Activated CD8-positive, alpha-beta memory T cell treated with anti-CD3 and anti-CD28 coated beads, Interleukin-2, amount 50 U/mL, for 24 hours (primary cell): Measurements from ENCODE around the gene TTLL3.
A peak's percentile ranks its signal among the peaks of the same experiment; 100 is the strongest.

Experiments used
- DNase-seq: peaks from one replicate; pipeline ENCODE4 v3.0.0-alpha.2; 2020; ENCODE audit errors: extremely low read depth

Gene TTLL3

GRCh38 chr3:9780910-9781309 is 29.2 kb upstream of the TTLL3 start:
- DNase-seq: no peak

GRCh38 chr3:9781551-9781950 is 28.5 kb upstream of the TTLL3 start:
- no peak for DNase-seq

GRCh38 chr3:9781978-9782603 is 28.0 kb upstream of the TTLL3 start:
- no peak for DNase-seq

- no peak for DNase-seq
These were observed 27.3 kb upstream of the TTLL3 start for GRCh38 chr3:9782770-9783169.

- no peak for DNase-seq
These were observed 26.1 kb upstream of the TTLL3 start for GRCh38 chr3:9783954-9784353.

- no peak for DNase-seq
These were observed 25.1 kb upstream of the TTLL3 start for GRCh38 chr3:9784965-9785364.

- DNase-seq: no peak
These were observed 24.5 kb upstream of the TTLL3 start for GRCh38 chr3:9785602-9786001.

GRCh38 chr3:9786209-9786739 is 23.8 kb upstream of the TTLL3 start:
- DNase-seq: no peak

- no peak for DNase-seq
These were observed 23.0 kb upstream of the TTLL3 start for GRCh38 chr3:9786825-9787669.

GRCh38 chr3:9787714-9788113 is 22.3 kb upstream of the TTLL3 start:
- DNase-seq: no peak

- no peak for DNase-seq
These were observed 18.9 kb upstream of the TTLL3 start for GRCh38 chr3:9791127-9791526.

GRCh38 chr3:9791790-9792404 is 18.2 kb upstream of the TTLL3 start:
- no peak for DNase-seq

GRCh38 chr3:9792405-9793160 is 17.5 kb upstream of the TTLL3 start, which contains the start of the genes ARPC4 and TADA3:
ARPC4 (plus strand) TSS chr3:9793082; CDS start chr3:9793122, 40 bp downstream.
TADA3 (minus strand) TSS chr3:9792473; CDS start chr3:9791466, 1,007 bp downstream.
- peak; percentile 76 for DNase-seq

- DNase-seq: no peak
These were observed 16.8 kb upstream of the TTLL3 start for GRCh38 chr3:9793161-9793781.

GRCh38 chr3:9794400-9794799 is 15.7 kb upstream of the TTLL3 start:
- no peak for DNase-seq

GRCh38 chr3:9795207-9795606 is 14.9 kb upstream of the TTLL3 start:
- DNase-seq: no peak

- no peak for DNase-seq
These were observed 12.7 kb upstream of the TTLL3 start for GRCh38 chr3:9797196-9797945.

- DNase-seq: no peak
These were observed 9.5 kb upstream of the TTLL3 start for GRCh38 chr3:9800529-9800928.

- no peak for DNase-seq
These were observed 6.6 kb upstream of the TTLL3 start for GRCh38 chr3:9803494-9803893.

GRCh38 chr3:9804996-9805395 is 5.1 kb upstream of the TTLL3 start:
- DNase-seq: no peak

GRCh38 chr3:9806137-9806536 is 3.9 kb upstream of the TTLL3 start:
- DNase-seq: no peak
